CD4-positive, alpha-beta memory T cell (primary cell): ENCODE results near the gene CAMTA1. TPM values are rescaled to one million over a fixed set of nuclear protein-coding genes. Genes with fewer than 3 reads are reported as not detected.

Experiments
- CTCF ChIA-PET: fragments of 350-600 bp; sonication (Branson Sonifier 250); formaldehyde crosslinking; loops from one replicate; lab custom pipeline; 2021; ENCODE audit warnings: inconsistent platforms; ENCODE audit not compliant: partially characterized antibody; lab: Charles Lee
- POLR2A ChIA-PET: fragments of 350-600 bp; sonication (Branson Sonifier 250); formaldehyde crosslinking; loops from one replicate; lab custom pipeline; 2021; ENCODE audit not compliant: partially characterized antibody; lab: Charles Lee
- DNase-seq, 5 donors: peaks; one replicate each; pipeline versions ENCODE4 v3.0.0 to v3.0.0-alpha.2; 2020 to 2022; ENCODE audit warnings: mixed read lengths in 1 of 5
- H3K27ac ChIP-seq: one replicate; pipeline ENCODE4 v1.7.0; 2013; ENCODE audit warnings: low read depth, low read length
- H3K27me3 ChIP-seq: 2 replicates; pipeline ENCODE4 v1.7.0; 2013; ENCODE audit warnings: mild to moderate bottlenecking, low read length, moderate library complexity; ENCODE audit not compliant: insufficient read depth
- H3K36me3 ChIP-seq: 2 replicates; pipeline ENCODE4 v1.7.0; 2013; ENCODE audit warnings: mild to moderate bottlenecking, low read length, moderate library complexity; ENCODE audit not compliant: insufficient read depth
- H3K4me1 ChIP-seq: 2 replicates; pipeline ENCODE4 v1.7.0; 2013; ENCODE audit warnings: mild to moderate bottlenecking, low read length, moderate library complexity; ENCODE audit not compliant: insufficient read depth
- H3K4me3 ChIP-seq, 2 donors: one replicate each; pipeline ENCODE4 v1.7.0; 2013; ENCODE audit warnings: low read length in 2 of 2, mild to moderate bottlenecking in 1 of 2
- H3K9me3 ChIP-seq, 2 donors: one replicate each; pipeline ENCODE4 v1.7.0; 2013; ENCODE audit warnings: low read length in 2 of 2, control low read depth in 1 of 2; ENCODE audit not compliant: control insufficient read depth in 1 of 2
- H3K27ac Mint-ChIP-seq, 7 donors: one replicate each; pipeline ENCODE4 v1.8.0; 2020 to 2021; ENCODE audit warnings: mixed read lengths in 7 of 7, mild to moderate bottlenecking in 6 of 7, inconsistent platforms in 3 of 7, moderate library complexity in 3 of 7
- H3K27me3 Mint-ChIP-seq, 2 donors: one replicate each; pipeline ENCODE4 v1.8.0; 2020 to 2021; ENCODE audit warnings: mixed read lengths in 2 of 2
- H3K36me3 Mint-ChIP-seq, 2 donors: one replicate each; pipeline ENCODE4 v1.8.0; 2020 to 2021; ENCODE audit warnings: mixed read lengths in 2 of 2, inconsistent platforms in 1 of 2, mild to moderate bottlenecking in 1 of 2
- H3K4me1 Mint-ChIP-seq, 4 donors: one replicate each; pipeline ENCODE4 v1.8.0; 2020 to 2021; ENCODE audit warnings: mixed read lengths in 4 of 4, mild to moderate bottlenecking in 1 of 4
- H3K4me3 Mint-ChIP-seq, 8 donors: one replicate each; pipeline ENCODE4 v1.8.0; 2020 to 2021; ENCODE audit warnings: mixed read lengths in 8 of 8, mild to moderate bottlenecking in 7 of 8, moderate library complexity in 6 of 8, inconsistent platforms in 3 of 8
- H3K9me3 Mint-ChIP-seq, 8 donors: one replicate each; pipeline ENCODE4 v1.8.0; 2020 to 2021; ENCODE audit warnings: mixed read lengths in 8 of 8, mild to moderate bottlenecking in 5 of 8, inconsistent platforms in 3 of 8, moderate library complexity in 1 of 8
- intact Hi-C: fragments of 100-400 bp; cut with micrococcal nuclease; formaldehyde crosslinking; loops from one replicate; pipeline ENCODE4 v1.15.1; 2023
- polyA plus RNA-seq, 2 donors: library from polyadenylated mRNA; unstranded; fragments of 300-500 nt; fragmentation: Illumina TruSeq; gene quantifications; one replicate each; pipeline ENCODE4 v1.2.3, GENCODE V29; 2021
- total RNA-seq, 2 experiments: library from RNA; stranded (reverse); gene quantifications; one replicate each; pipeline ENCODE4 v1.2.3, GENCODE V29; 2021

The CAMTA1 gene
- total and polyA plus RNA-seq, 4 experiments from 2014 or later = 39.1 to 118 (median 59.9) TPM

DNA sequence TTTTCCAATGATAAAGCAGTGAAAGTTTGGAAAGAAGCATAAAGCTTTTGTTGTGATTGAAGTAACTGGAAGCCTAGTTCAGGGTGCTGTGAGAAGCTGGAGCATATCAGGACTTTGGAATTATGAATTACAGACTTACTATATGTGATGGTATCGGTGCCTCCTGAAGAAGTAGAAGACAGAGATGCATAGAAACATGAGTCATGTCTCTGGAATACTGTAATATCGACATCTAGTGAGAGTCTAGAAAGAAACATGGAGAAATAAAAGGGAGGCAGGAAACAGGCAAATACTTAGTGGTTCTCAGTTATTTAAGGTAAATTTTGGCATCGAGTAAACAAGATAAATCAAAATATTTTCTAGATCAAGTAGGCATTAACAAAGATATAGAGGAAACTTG, 103.0 kb downstream of the CAMTA1 start:
- Mint-ChIP-seq H3K9me3 (no peaks in the 10 kb centered on the region), H3K27me3 (no peaks in the 10 kb centered on the region), H3K4me1 (peaks cover 0 to 1% (median under 1%) of the 10 kb centered on the region in 4 donors), H3K36me3 (peaks cover 0 to 15% of the 10 kb centered on the region in 2 donors), H3K27ac (no peak overlapping the region), H3K4me3 (no peak overlapping the region)
- Histone ChIP-seq H3K27me3 (no peaks in the 10 kb centered on the region), H3K36me3 (no peaks in the 10 kb centered on the region), H3K27ac (no peak overlapping the region), H3K4me1 (no peaks in the 10 kb centered on the region), H3K9me3 (no peaks in the 10 kb centered on the region), H3K4me3 (no peak overlapping the region)
- ChIA-PET POLR2A (no interaction called here), CTCF (no interaction called here)
- intact Hi-C loops = no loop called here
- DNase-seq = no peak

- DNase-seq = no peak
- intact Hi-C loops = no loop called here
- H3K27me3 Mint-ChIP-seq = no peaks in the 10 kb centered on the region
- Histone ChIP-seq H3K4me3 (no peak overlapping the region), H3K9me3 (no peaks in the 10 kb centered on the region), H3K27ac (no peak overlapping the region), H3K36me3 (no peaks in the 10 kb centered on the region), H3K27me3 (no peaks in the 10 kb centered on the region), H3K4me1 (no peaks in the 10 kb centered on the region)
- peaks cover 0 to 2% (median under 1%) of the 10 kb centered on the region in 4 donors for H3K4me1 Mint-ChIP-seq
- ChIA-PET CTCF (interaction anchor here (1.0 to 3.4 kb wide), 5 partner anchors 9 to 169 kb away, joined by 4 to 18 read pairs (median 7); no protein-coding TSS in a partner anchor), POLR2A (no interaction called here)
- no peak overlapping the region for H3K27ac Mint-ChIP-seq
- H3K4me3 Mint-ChIP-seq = no peak overlapping the region
- H3K36me3 Mint-ChIP-seq = peaks cover 6 to 15% of the 10 kb centered on the region in 2 donors
- no peaks in the 10 kb centered on the region for H3K9me3 Mint-ChIP-seq
Measured at GRCh38 chr1:6888870-6889269, 103.6 kb downstream of the CAMTA1 start.

DNA sequence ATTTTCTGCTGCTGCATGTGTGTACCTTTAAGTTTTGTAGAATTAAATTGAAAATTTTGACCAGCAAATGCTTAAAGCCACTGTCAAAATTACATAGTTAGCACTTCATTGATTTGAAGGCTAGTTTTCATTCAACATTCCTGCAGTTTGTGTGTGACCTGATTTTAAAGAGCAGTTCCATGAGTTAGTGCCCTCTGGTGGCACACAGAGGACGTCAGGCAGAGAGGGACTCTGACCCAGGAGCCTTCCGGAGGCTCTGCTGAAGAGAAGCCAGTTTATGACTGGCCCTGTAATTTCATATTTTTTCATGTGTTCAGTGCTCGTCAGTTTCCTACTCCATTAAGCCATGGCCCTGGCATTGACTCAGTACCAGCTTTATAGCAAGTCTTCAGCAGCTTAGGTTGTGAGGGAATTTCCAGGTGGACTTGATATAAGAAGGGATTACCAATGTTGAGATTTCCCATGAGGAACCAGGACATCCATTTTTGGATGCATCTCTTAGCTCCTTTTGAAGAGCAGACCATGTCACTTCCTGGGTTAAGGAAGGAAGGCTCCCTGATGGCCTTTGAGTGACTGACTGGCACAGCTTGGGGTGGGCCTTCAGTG, 104.7 kb downstream of the CAMTA1 start:
- H3K4me3 ChIP-seq = no peak overlapping the region
- POLR2A ChIA-PET = no interaction called here
- no peaks in the 10 kb centered on the region for H3K4me1 ChIP-seq
- H3K36me3 ChIP-seq = no peaks in the 10 kb centered on the region
- CTCF ChIA-PET = interaction anchor here (1.0 to 3.4 kb wide), 8 partner anchors 10 to 171 kb away, joined by 4 to 18 read pairs (median 4); no protein-coding TSS in a partner anchor
- Mint-ChIP-seq H3K36me3 (peaks cover 6 to 15% of the 10 kb centered on the region in 2 donors), H3K9me3 (no peaks in the 10 kb centered on the region), H3K4me3 (no peak overlapping the region), H3K27me3 (no peaks in the 10 kb centered on the region), H3K4me1 (peaks cover 0 to 2% (median under 1%) of the 10 kb centered on the region in 4 donors), H3K27ac (no peak overlapping the region)
- DNase-seq = peak in 4 of 5 donors; percentile 4 to 23 (median 14)
- H3K27ac ChIP-seq = no peak overlapping the region
- no peaks in the 10 kb centered on the region for H3K27me3 ChIP-seq
- intact Hi-C loops = loop anchor here (1.0 to 2.0 kb wide), 2 partner anchors 95 to 170 kb away; no protein-coding TSS in a partner anchor
- no peaks in the 10 kb centered on the region for H3K9me3 ChIP-seq

DNA sequence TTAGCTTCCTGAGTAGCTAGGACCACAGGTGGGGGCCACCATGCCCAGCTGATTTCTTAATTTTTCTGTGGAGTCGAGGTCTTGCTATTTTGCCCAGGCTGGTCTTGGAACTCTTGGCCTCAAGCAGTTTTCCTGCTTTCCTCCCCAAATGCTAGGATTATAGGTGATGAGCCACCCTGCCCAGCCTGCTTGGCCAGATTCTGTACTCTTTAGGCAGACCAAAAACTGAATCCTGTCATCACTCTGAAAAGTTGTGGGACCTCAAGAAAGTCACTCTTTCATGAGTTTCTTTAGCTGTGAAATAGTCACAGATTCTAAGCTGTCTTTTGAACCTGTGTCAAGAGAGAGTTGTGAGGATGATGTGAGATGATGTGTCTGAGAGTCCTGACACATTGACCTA, 105.4 kb downstream of the CAMTA1 start:
- H3K27me3 ChIP-seq = no peaks in the 10 kb centered on the region
- H3K27ac ChIP-seq = no peak overlapping the region
- no peaks in the 10 kb centered on the region for H3K4me1 ChIP-seq
- H3K27ac Mint-ChIP-seq = no peak overlapping the region
- peaks cover 0 to 2% (median under 1%) of the 10 kb centered on the region in 4 donors for H3K4me1 Mint-ChIP-seq
- CTCF ChIA-PET = interaction anchor here (1.0 to 3.4 kb wide), 7 partner anchors 8 to 171 kb away, joined by 3 to 18 read pairs (median 4); no protein-coding TSS in a partner anchor
- no peaks in the 10 kb centered on the region for H3K9me3 Mint-ChIP-seq
- DNase-seq = no peak
- H3K36me3 ChIP-seq = no peaks in the 10 kb centered on the region
- peaks cover 6 to 15% of the 10 kb centered on the region in 2 donors for H3K36me3 Mint-ChIP-seq
- intact Hi-C loops = loop anchor here (1.0 to 2.0 kb wide), 2 partner anchors 96 to 170 kb away; no protein-coding TSS in a partner anchor
- no peak overlapping the region for H3K4me3 ChIP-seq
- no peaks in the 10 kb centered on the region for H3K27me3 Mint-ChIP-seq
- POLR2A ChIA-PET = no interaction called here
- H3K9me3 ChIP-seq = no peaks in the 10 kb centered on the region
- no peak overlapping the region for H3K4me3 Mint-ChIP-seq

GRCh38 chr1:6891781-6892579, 106.7 kb downstream of the CAMTA1 start:
- ChIA-PET CTCF (interaction anchor here (1.0 to 3.4 kb wide), 3 partner anchors 10 to 628 kb away, joined by 3 to 18 read pairs (median 3); no protein-coding TSS in a partner anchor), POLR2A (no interaction called here)
- Mint-ChIP-seq H3K9me3 (no peaks in the 10 kb centered on the region), H3K27ac (no peak overlapping the region), H3K4me3 (no peak overlapping the region), H3K36me3 (peaks cover 6 to 8% of the 10 kb centered on the region in 2 donors), H3K4me1 (peaks cover 0 to 3% (median under 1%) of the 10 kb centered on the region in 4 donors), H3K27me3 (no peaks in the 10 kb centered on the region)
- Histone ChIP-seq H3K4me1 (no peaks in the 10 kb centered on the region), H3K4me3 (no peak overlapping the region), H3K27me3 (no peaks in the 10 kb centered on the region), H3K36me3 (no peaks in the 10 kb centered on the region), H3K9me3 (no peaks in the 10 kb centered on the region), H3K27ac (no peak overlapping the region)
- DNase-seq = no peak
- intact Hi-C loops = loop anchor here (2.0 kb wide), 1 partner anchor 97 kb away; no protein-coding TSS in a partner anchor

- no peaks in the 10 kb centered on the region for H3K36me3 ChIP-seq
- no peaks in the 10 kb centered on the region for H3K27me3 ChIP-seq
- no peaks in the 10 kb centered on the region for H3K4me1 ChIP-seq
- Mint-ChIP-seq H3K27me3 (no peaks in the 10 kb centered on the region), H3K9me3 (no peaks in the 10 kb centered on the region), H3K27ac (peak overlapping the region in 1 of 7 donors; percentile 52), H3K4me3 (no peak overlapping the region), H3K4me1 (peaks cover 0 to 4% (median under 1%) of the 10 kb centered on the region in 4 donors), H3K36me3 (peaks cover 0 to 10% of the 10 kb centered on the region in 2 donors)
- H3K9me3 ChIP-seq = no peaks in the 10 kb centered on the region
- ChIA-PET CTCF (interaction anchor here (1.0 kb wide), 1 partner anchor 626 kb away, joined by 3 read pairs; no protein-coding TSS in a partner anchor), POLR2A (no interaction called here)
- DNase-seq = no peak
- H3K4me3 ChIP-seq = no peak overlapping the region
- H3K27ac ChIP-seq = no peak overlapping the region
- intact Hi-C loops = no loop called here
Measured at GRCh38 chr1:6893388-6893787, 108.1 kb downstream of the CAMTA1 start.

DNA sequence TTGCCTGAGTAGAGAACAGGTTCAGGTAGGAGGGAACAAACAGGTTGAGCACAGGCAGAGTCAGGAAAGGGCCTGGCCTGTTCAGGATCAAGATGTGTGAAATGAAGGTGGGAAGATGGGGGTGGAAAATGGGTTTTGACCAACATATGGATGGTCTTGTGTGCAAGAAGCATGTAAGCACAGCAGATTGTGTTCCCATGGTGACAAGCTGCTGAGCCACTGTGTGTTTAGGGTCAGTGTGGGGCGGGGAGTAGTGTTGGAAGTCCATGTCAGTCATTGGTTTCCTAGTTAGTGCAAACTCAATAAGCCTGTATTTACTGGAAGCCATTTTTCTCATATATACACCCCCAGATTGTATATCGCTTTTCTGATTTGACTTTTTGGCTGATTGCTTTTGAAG, 111.9 kb downstream of the CAMTA1 start:
- DNase-seq = no peak
- Histone ChIP-seq H3K4me3 (no peak overlapping the region), H3K4me1 (no peaks in the 10 kb centered on the region), H3K27ac (no peak overlapping the region), H3K36me3 (no peaks in the 10 kb centered on the region), H3K9me3 (no peaks in the 10 kb centered on the region), H3K27me3 (no peaks in the 10 kb centered on the region)
- Mint-ChIP-seq H3K36me3 (peaks cover 0 to 10% of the 10 kb centered on the region in 2 donors), H3K4me3 (no peak overlapping the region), H3K9me3 (no peaks in the 10 kb centered on the region), H3K27me3 (no peaks in the 10 kb centered on the region), H3K27ac (peak overlapping the region in 1 of 7 donors; percentile 0), H3K4me1 (peaks cover 0 to 5% (median under 1%) of the 10 kb centered on the region in 4 donors)
- ChIA-PET CTCF (no interaction called here), POLR2A (no interaction called here)
- intact Hi-C loops = no loop called here
